ENCODE measurements around the gene TYSND1.

GRCh38 chr10:70119623-70120022 is 26.9 kb downstream of the TYSND1 start:
- TF ChIP-seq EP300 (IDR thresholded peaks at IDR 0.05), result no peak
- no peak for TF ChIP-seq CTCF (IDR thresholded peaks at IDR 0.05)
- no peak for TF ChIP-seq POLR2A (IDR thresholded peaks at IDR 0.05)
- TF ChIP-seq POLR2AphosphoS5 (IDR thresholded peaks at IDR 0.05), result no peak
